IMR-90 (cell line): ENCODE results near the gene TJAP1. TPM values are rescaled to one million over a fixed set of nuclear protein-coding genes. Genes with fewer than 3 reads are reported as not detected.

ENCODE experiments used
- ATAC-seq: fragments of 200-7000 bp; cut with Tn5 transposase; 2 replicates; pipeline ENCODE4 v1.9.1; 2020; ENCODE audit warnings: low read depth, mild to moderate bottlenecking, moderate library complexity
- BruUV-seq: library from RNA; stranded (reverse); fragments of 400-500 nt; replicated peaks from 2 replicates; lab custom pipeline; 2021; lab: Mats Ljungman, UMichigan
- CTCF ChIA-PET: fragments of 300-600 bp; formaldehyde crosslinking; extraction: SDS; loops from one replicate; lab custom pipeline; 2021; ENCODE audit warnings: antibody characterized with exemption; lab: Yijun Ruan, JAX
- POLR2A ChIA-PET: fragments of 300-600 bp; sonication (Branson Sonifier 250); formaldehyde crosslinking; loops from one replicate; lab custom pipeline; 2022; ENCODE audit warnings: antibody characterized with exemption; ENCODE audit not compliant: unreplicated experiment; lab: Charles Lee
- DNase-seq: peaks from one replicate; pipeline ENCODE4 v3.0.0; 2013
- H2AFZ ChIP-seq: replicated peaks from 2 replicates; pipeline ENCODE3; 2013; ENCODE audit warnings: low read length, mild to moderate bottlenecking; ENCODE audit not compliant: poor library complexity
- H2AK5ac ChIP-seq: 2 replicates; pipeline ENCODE4 v1.6.1; 2013; ENCODE audit warnings: low read depth, low read length, inconsistent platforms
- H2AK9ac ChIP-seq: replicated peaks from 2 replicates; pipeline ENCODE3; 2013; ENCODE audit warnings: mild to moderate bottlenecking, low read depth, low read length, moderate library complexity; ENCODE audit not compliant: poor library complexity
- H2BK120ac ChIP-seq: 2 replicates; pipeline ENCODE4 v1.6.1; 2013; ENCODE audit warnings: low read depth, low read length, inconsistent platforms
- H2BK15ac ChIP-seq: 3 replicates; pipeline ENCODE4 v1.6.1; 2013; ENCODE audit warnings: low read depth, low read length, inconsistent platforms
- H2BK20ac ChIP-seq: 2 replicates; pipeline ENCODE4 v1.6.1; 2013; ENCODE audit warnings: low read depth, mild to moderate bottlenecking, inconsistent platforms, low read length, moderate library complexity
- H2BK5ac ChIP-seq: 2 replicates; pipeline ENCODE4 v1.6.1; 2013; ENCODE audit warnings: mild to moderate bottlenecking, low read depth, low read length, inconsistent platforms; ENCODE audit not compliant: poor library complexity, severe bottlenecking
- H3K14ac ChIP-seq: replicated peaks from 2 replicates; pipeline ENCODE4 v1.6.1; 2013; ENCODE audit warnings: low read depth, low read length, inconsistent platforms
- H3K18ac ChIP-seq: 2 replicates; pipeline ENCODE4 v1.6.1; 2013; ENCODE audit warnings: low read depth, low read length, control low read depth
- H3K23ac ChIP-seq: 2 replicates; pipeline ENCODE4 v1.6.1; 2013; ENCODE audit warnings: low read depth, low read length, inconsistent platforms
- H3K27ac ChIP-seq: 2 replicates; pipeline ENCODE4 v1.5.1; 2013; ENCODE audit warnings: mild to moderate bottlenecking, control low read depth, low read length; ENCODE audit not compliant: insufficient read depth
- H3K27me3 ChIP-seq: 2 replicates; pipeline ENCODE4 v1.6.1; 2013; ENCODE audit warnings: low read length; ENCODE audit not compliant: control insufficient read depth, insufficient read depth
- H3K36me3 ChIP-seq: 2 replicates; pipeline ENCODE4 v1.6.1; 2013; ENCODE audit warnings: low read length, mixed read lengths; ENCODE audit not compliant: control insufficient read depth, insufficient read depth
- H3K4ac ChIP-seq: 2 replicates; pipeline ENCODE4 v1.6.1; 2013; ENCODE audit warnings: low read depth, low read length, inconsistent platforms
- H3K4me1 ChIP-seq: 2 replicates; pipeline ENCODE4 v1.6.1; 2013; ENCODE audit warnings: low read length, mixed read lengths; ENCODE audit not compliant: control insufficient read depth, insufficient read depth
- H3K4me2 ChIP-seq: 2 replicates; pipeline ENCODE4 v1.6.1; 2013; ENCODE audit warnings: low read depth, mild to moderate bottlenecking, control low read depth, low read length, moderate library complexity
- H3K4me3 ChIP-seq: 2 replicates; pipeline ENCODE4 v1.5.1; 2013; ENCODE audit warnings: low read depth, mild to moderate bottlenecking, control low read depth, low read length, moderate library complexity; ENCODE audit not compliant: insufficient read depth
- H3K56ac ChIP-seq: 2 replicates; pipeline ENCODE4 v1.6.1; 2013; ENCODE audit warnings: low read length, inconsistent platforms; ENCODE audit not compliant: insufficient read depth; ENCODE audit errors: extremely low read depth
- H3K79me1 ChIP-seq, 2 experiments: 2 replicates each; pipeline ENCODE4 v1.6.1; 2013; ENCODE audit warnings: low read length in 2 of 2, inconsistent platforms in 1 of 2, low read depth in 1 of 2
- H3K9ac ChIP-seq: 2 replicates; pipeline ENCODE4 v1.6.1; 2013; ENCODE audit warnings: low read depth, low read length, control low read depth
- H3K9me1 ChIP-seq: 2 replicates; pipeline ENCODE4 v1.6.1; 2013; ENCODE audit warnings: low read length, inconsistent platforms; ENCODE audit not compliant: insufficient read depth
- H3K9me3 ChIP-seq: 2 replicates; pipeline ENCODE4 v1.6.1; 2013; ENCODE audit warnings: low read length; ENCODE audit not compliant: control insufficient read depth, insufficient read depth
- H4K20me1 ChIP-seq: 2 replicates; pipeline ENCODE4 v1.6.1; 2013; ENCODE audit warnings: low read length, inconsistent platforms; ENCODE audit not compliant: insufficient read depth
- H4K5ac ChIP-seq: 2 replicates; pipeline ENCODE4 v1.6.1; 2013; ENCODE audit warnings: mild to moderate bottlenecking, low read depth, low read length, control low read depth
- H4K8ac ChIP-seq, 2 experiments: 2 replicates each; pipeline ENCODE4 v1.6.1; 2013; ENCODE audit warnings: low read depth in 2 of 2, low read length in 2 of 2, control low read depth in 1 of 2, inconsistent platforms in 1 of 2
- H4K91ac ChIP-seq: 2 replicates; pipeline ENCODE4 v1.6.1; 2013; ENCODE audit warnings: low read depth, low read length, inconsistent platforms; ENCODE audit not compliant: insufficient read depth
- BHLHE40 ChIP-seq: fragments of 150-350 bp; IDR thresholded peaks from 2 replicates; pipeline ENCODE4 v1.6.1; 2016; ENCODE audit warnings: mild to moderate bottlenecking, low read depth, low read length
- CEBPB ChIP-seq: IDR thresholded peaks from 2 replicates; pipeline ENCODE4 v1.6.1; 2012; ENCODE audit warnings: low read depth, low read length, improper control_type of control experiment
- RCOR1 ChIP-seq: IDR thresholded peaks from 2 replicates; pipeline ENCODE4 v1.6.1; 2012; ENCODE audit warnings: mild to moderate bottlenecking, low read length, improper control_type of control experiment; ENCODE audit not compliant: insufficient replicate concordance
- WGBS, 2 experiments: methylation state at CpG; one replicate each; pipeline versions ENCODE4 v1.1.5 to v1.1.7; 2013; ENCODE audit warnings: missing lambda C conversion rate in 2 of 2; ENCODE audit not compliant: insufficient read length in 1 of 2; ENCODE audit errors: extremely low coverage in 2 of 2; 5-methylcytosine and 5-hydroxymethylcytosine counted together
- dilution Hi-C: fragments of 300-500 bp; cut with HindIII; formaldehyde crosslinking; loops from one replicate; pipeline ENCODE4 v1.14.3; 2018; ENCODE audit warnings: low sequenced_read_pairs; ENCODE audit not compliant: unreplicated experiment
- in situ Hi-C: fragments of 300-500 bp; cut with MboI; formaldehyde crosslinking; loops from 3 replicates; pipeline ENCODE4 v1.14.3; 2019; ENCODE audit warnings: low sequenced_read_pairs, inconsistent platforms, mixed read lengths
- intact Hi-C: fragments of 100-400 bp; cut with micrococcal nuclease; formaldehyde crosslinking; loops from 2 replicates; pipeline ENCODE4 v1.10.0; 2022
- polyA plus RNA-seq, 3 experiments: library from polyadenylated mRNA; depleted of rRNA; stranded (reverse); fragments of >200 nt; gene quantifications; 2 replicates each; pipeline ENCODE4 v1.2.3, GENCODE V29; 2012; ENCODE audit warnings: low replicate concordance in 1 of 3
- total RNA-seq: library from RNA; depleted of rRNA; stranded (reverse); fragments of >200 nt; gene quantifications from 2 replicates; pipeline ENCODE4 v1.2.3, GENCODE V29; 2012

Gene TJAP1
- total and polyA plus RNA-seq, 2 of the 4 experiments (the other 2 are of a cell fraction) = 12.2 to 34.2 TPM

GRCh38 chr6:43434943-43435342, 42.4 kb upstream of the TJAP1 start:
- 100% methylated on average over 1 of the region's 4 CpGs; no CpG with 5 or more reads in 1 of the 2 experiments for WGBS, 2 experiments
- dilution Hi-C loops (no loop called here), in situ Hi-C loops (no loop called here), intact Hi-C loops (no loop called here)
- Histone ChIP-seq H3K4me3 (no peak overlapping the region), H3K36me3 (peaks cover 22% of the 10 kb centered on the region), H2BK20ac (no peak overlapping the region), H3K27me3 (no peaks in the 10 kb centered on the region), H2AK9ac (no peak overlapping the region), H3K56ac (no peak overlapping the region), H3K4me1 (peaks cover 16% of the 10 kb centered on the region), H2BK120ac (no peak overlapping the region), H3K14ac (no peak overlapping the region), H2AK5ac (no peak overlapping the region), H4K91ac (no peak overlapping the region), H3K27ac (no peak overlapping the region), H2BK5ac (no peak overlapping the region), H3K79me1 (peaks cover 5 to 14% of the 10 kb centered on the region in 2 experiments; a peak in 3 of 4 replicates), H3K23ac (no peak overlapping the region), H4K5ac (no peak overlapping the region), H3K4me2 (no peak overlapping the region), H3K4ac (no peak overlapping the region), H4K20me1 (no peaks in the 10 kb centered on the region; the same call in 1 of the 2 replicates), H2BK15ac (no peak overlapping the region), H4K8ac (no peak overlapping the region), H3K9me3 (no peaks in the 10 kb centered on the region), H3K9me1 (peaks cover 18% of the 10 kb centered on the region; the same call in 1 of the 2 replicates), H2AFZ (no peak overlapping the region), H3K9ac (no peak overlapping the region), H3K18ac (no peak overlapping the region)
- BruUV-seq = no TSS peak
- no peak for ATAC-seq
- DNase-seq = no peak
- ChIA-PET CTCF (interaction anchor here (1.0 kb wide), 1 partner anchor 36 kb away, joined by 3 read pairs; no protein-coding TSS in a partner anchor), POLR2A (no interaction called here)
- TF ChIP-seq CEBPB (peak; percentile 59), RCOR1 (no peak), BHLHE40 (no peak)
